Natural killer cell (primary cell): ENCODE results near the gene BRIX1. TPM values are rescaled to one million over a fixed set of nuclear protein-coding genes. Genes with fewer than 3 reads are reported as not detected.

Experiments used
- ATAC-seq, 3 donors: fragments of 150-1000 bp in 2 of 3; fragments of 200-7000 bp in 1 of 3; cut with Tn5 transposase; 1 replicate in 1 of 3; 2 replicates in 2 of 3; pipeline ENCODE4 v1.10.0; 2021; ENCODE audit warnings: mild to moderate bottlenecking in 2 of 3, moderate library complexity in 2 of 3
- DNase-seq, 2 donors: peaks; one replicate each; pipeline versions ENCODE4 v3.0.0 to v3.0.0-alpha.2; 2013 to 2021; ENCODE audit warnings: mixed read lengths in 1 of 2
- H3K27ac ChIP-seq: one replicate; pipeline ENCODE4 v1.5.1; 2013; ENCODE audit warnings: mild to moderate bottlenecking, low read length
- H3K27me3 ChIP-seq: one replicate; pipeline ENCODE4 v1.6.1; 2013; ENCODE audit warnings: low read length; ENCODE audit not compliant: control insufficient read depth, insufficient read depth
- H3K36me3 ChIP-seq: one replicate; pipeline ENCODE4 v1.6.1; 2013; ENCODE audit warnings: low read length; ENCODE audit not compliant: control insufficient read depth, insufficient read depth
- H3K4me1 ChIP-seq: one replicate; pipeline ENCODE4 v1.6.1; 2013; ENCODE audit warnings: low read length; ENCODE audit not compliant: control insufficient read depth, insufficient read depth
- H3K4me3 ChIP-seq: one replicate; pipeline ENCODE4 v1.5.1; 2013; ENCODE audit warnings: low read length
- H3K9me3 ChIP-seq: one replicate; pipeline ENCODE4 v1.6.1; 2013; ENCODE audit warnings: low read length; ENCODE audit not compliant: control insufficient read depth, insufficient read depth
- H3K27ac Mint-ChIP-seq, 2 donors: one replicate each; pipeline ENCODE4 v1.8.0; 2022; ENCODE audit warnings: mild to moderate bottlenecking in 2 of 2, mixed read lengths in 2 of 2, moderate library complexity in 1 of 2
- H3K27me3 Mint-ChIP-seq, 2 donors: one replicate each; pipeline ENCODE4 v1.8.0; 2022; ENCODE audit warnings: low read depth in 2 of 2, mixed read lengths in 2 of 2
- H3K36me3 Mint-ChIP-seq: one replicate; pipeline ENCODE4 v1.8.0; 2022; ENCODE audit warnings: mixed read lengths
- H3K4me1 Mint-ChIP-seq, 2 donors: one replicate each; pipeline ENCODE4 v1.8.0; 2022; ENCODE audit warnings: mixed read lengths in 2 of 2
- H3K4me3 Mint-ChIP-seq: one replicate; pipeline ENCODE4 v1.8.0; 2022; ENCODE audit warnings: mild to moderate bottlenecking, moderate library complexity, mixed read lengths
- H3K9me3 Mint-ChIP-seq, 2 donors: one replicate each; pipeline ENCODE4 v1.8.0; 2022; ENCODE audit warnings: mixed read lengths in 2 of 2
- CTCF ChIP-seq: fragments of 200-600 bp; IDR thresholded peaks from one replicate; pipeline ENCODE4 v1.8.0; 2022; ENCODE audit warnings: antibody characterized with exemption
- WGBS: methylation state at CpG from one replicate; pipeline ENCODE4 v1.1.7; 2013; ENCODE audit warnings: missing lambda C conversion rate; ENCODE audit not compliant: insufficient coverage; 5-methylcytosine and 5-hydroxymethylcytosine counted together
- intact Hi-C: fragments of 100-400 bp; cut with micrococcal nuclease; formaldehyde crosslinking; loops from one replicate; pipeline ENCODE4 v1.14.2; 2022
- total RNA-seq, 4 donors: library from RNA; stranded (reverse); fragments of 120-200 nt in 1 of 4; gene quantifications; one replicate each; pipeline versions ENCODE4 v1.2.3 to v1.2.4, GENCODE V29; 2013 to 2022

BRIX1 gene
- total RNA-seq, 3 donors from 2014 or later (not counting 1 experiment from before 2014, with no cell fraction given): 18.0 to 30.9 (median 30.6) TPM

GRCh38 chr5:34929720-34930461, 14.4 kb downstream of the BRIX1 start:
- H3K4me3 Mint-ChIP-seq: peak overlapping the region; percentile 97
- ATAC-seq: peak; percentile 70 to 83 (median 71)
- H3K4me1 ChIP-seq: peaks cover 3% of the 10 kb centered on the region
- H3K27ac ChIP-seq: peak overlapping the region; percentile 72
- H3K36me3 Mint-ChIP-seq: peaks cover 8% of the 10 kb centered on the region
- peak; percentile 77 to 90 for DNase-seq
- peak overlapping the region; percentile 91 to 96 for H3K27ac Mint-ChIP-seq
- H3K9me3 ChIP-seq: no peaks in the 10 kb centered on the region
- no peaks in the 10 kb centered on the region for H3K9me3 Mint-ChIP-seq
- H3K36me3 ChIP-seq: peaks cover 13% of the 10 kb centered on the region
- intact Hi-C loops: loop anchor here (1.0 kb wide), 1 partner anchor 15 kb away; the partner anchor contains the start of genes BRIX1 and RAD1
- under 1% methylated on average over 70 of the region's 70 CpGs for WGBS
- TF ChIP-seq CTCF: no peak
- H3K27me3 ChIP-seq: no peaks in the 10 kb centered on the region
- no peaks in the 10 kb centered on the region for H3K27me3 Mint-ChIP-seq
- H3K4me1 Mint-ChIP-seq: peaks cover 23 to 34% of the 10 kb centered on the region in 2 donors
- peak overlapping the region; percentile 64 for H3K4me3 ChIP-seq

GRCh38 chr5:34930462-34930844, 14.9 kb downstream of the BRIX1 start:
- no peak for DNase-seq
- Mint-ChIP-seq H3K27ac (peak overlapping the region; percentile 91 to 96), H3K4me1 (peaks cover 23 to 34% of the 10 kb centered on the region in 2 donors), H3K4me3 (peak overlapping the region; percentile 97), H3K27me3 (no peaks in the 10 kb centered on the region), H3K9me3 (no peaks in the 10 kb centered on the region), H3K36me3 (peaks cover 2% of the 10 kb centered on the region)
- peaks cover 7% of the 10 kb centered on the region for H3K36me3 ChIP-seq
- WGBS: 0% methylated on average over 2 of the region's 3 CpGs
- no peak for ATAC-seq
- H3K9me3 ChIP-seq: no peaks in the 10 kb centered on the region
- intact Hi-C loops: no loop called here
- H3K27ac ChIP-seq: peak overlapping the region; percentile 72
- peak overlapping the region; percentile 64 for H3K4me3 ChIP-seq
- H3K4me1 ChIP-seq: peaks cover 3% of the 10 kb centered on the region
- H3K27me3 ChIP-seq: no peaks in the 10 kb centered on the region
- no peak for TF ChIP-seq CTCF

GRCh38 chr5:34930870-34931269, 15.4 kb downstream of the BRIX1 start:
- peaks cover 23 to 34% of the 10 kb centered on the region in 2 donors for H3K4me1 Mint-ChIP-seq
- Histone ChIP-seq H3K27ac (no peak overlapping the region), H3K4me1 (peaks cover 3% of the 10 kb centered on the region), H3K4me3 (no peak overlapping the region), H3K27me3 (no peaks in the 10 kb centered on the region), H3K36me3 (peaks cover 5% of the 10 kb centered on the region), H3K9me3 (no peaks in the 10 kb centered on the region)
- H3K9me3 Mint-ChIP-seq: no peaks in the 10 kb centered on the region
- TF ChIP-seq CTCF: no peak
- H3K36me3 Mint-ChIP-seq: no peaks in the 10 kb centered on the region
- no peaks in the 10 kb centered on the region for H3K27me3 Mint-ChIP-seq
- H3K4me3 Mint-ChIP-seq: peak overlapping the region; percentile 97
- intact Hi-C loops: no loop called here
- peak overlapping the region; percentile 91 to 96 for H3K27ac Mint-ChIP-seq
- 94% methylated on average over 4 of the region's 4 CpGs for WGBS
- ATAC-seq (no peak), DNase-seq (no peak)
